Stimulated activated CD4-positive, alpha-beta T cell treated with anti-CD3 and anti-CD28 coated beads, TNF-alpha, amount 100 ng/mL, for 4 hours (primary cell): ENCODE measurements around the gene SNAPC3.
"Not testable (repeated sequence)": the region's sequence is repeated elsewhere in the genome, so short reads cannot be mapped to it uniquely, and the experiment has no call there.

Experiments used
- DNase-seq, 3 experiments: peaks; one replicate each; pipeline ENCODE4 v3.0.0-alpha.2; 2020; ENCODE audit warnings: low read depth in 3 of 3

The SNAPC3 gene

DNA sequence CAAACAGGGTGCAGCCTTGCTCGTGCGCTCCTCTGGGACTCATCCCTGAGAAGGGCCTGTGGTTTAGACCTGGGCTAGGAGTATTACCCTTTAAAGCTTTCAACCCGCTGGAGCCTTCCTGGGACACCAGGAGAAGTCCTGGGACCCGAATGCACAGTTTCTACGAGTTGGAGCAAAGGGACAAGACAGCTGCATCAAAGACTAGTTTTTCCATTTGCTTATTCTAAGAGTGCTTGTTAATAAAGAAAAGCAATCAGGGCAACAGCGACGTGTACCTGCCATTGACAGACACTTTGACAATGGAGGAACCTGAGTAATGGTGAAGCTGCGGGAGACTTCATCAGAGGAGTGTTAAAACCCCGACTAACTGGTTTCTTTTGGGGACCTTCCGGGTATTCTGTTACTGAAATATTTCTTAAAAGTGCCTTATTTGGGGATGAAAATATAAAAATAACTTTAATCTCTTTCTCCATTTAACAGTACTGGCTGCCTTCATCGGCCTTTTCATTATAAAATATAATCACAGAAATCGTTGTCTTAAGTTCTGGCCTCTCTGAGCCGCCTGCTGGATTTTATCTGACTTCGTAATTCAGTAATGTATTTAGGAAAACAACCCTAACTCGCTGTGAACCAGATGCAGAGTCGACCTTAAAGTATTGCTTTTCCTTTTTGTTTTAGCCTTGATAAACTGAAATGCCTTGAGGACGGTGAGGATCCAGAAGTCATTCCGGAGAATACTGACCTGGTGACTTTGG is 732 bp downstream of the SNAPC3 start:
- DNase-seq, result no peak

DNA sequence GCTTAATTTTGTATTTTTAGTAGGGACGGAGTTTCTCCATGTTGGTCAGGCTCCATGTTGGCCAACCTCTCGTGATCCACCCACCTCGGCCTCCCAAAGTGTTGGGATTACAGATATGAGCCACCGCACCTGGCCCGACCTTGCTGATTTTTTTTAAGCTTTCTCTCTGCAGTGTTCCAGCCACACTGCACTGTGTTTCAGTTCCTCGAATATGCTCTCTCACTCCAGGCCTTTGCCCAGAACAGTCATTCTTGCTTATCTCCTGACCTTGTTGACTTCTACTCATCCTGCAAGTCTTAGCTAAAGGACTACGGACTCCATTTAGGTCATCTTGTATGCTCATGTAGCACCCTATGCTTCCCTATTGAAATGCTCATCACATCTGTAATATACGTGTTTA is 3.3 kb downstream of the SNAPC3 start:
- DNase-seq, result no peak

DNA sequence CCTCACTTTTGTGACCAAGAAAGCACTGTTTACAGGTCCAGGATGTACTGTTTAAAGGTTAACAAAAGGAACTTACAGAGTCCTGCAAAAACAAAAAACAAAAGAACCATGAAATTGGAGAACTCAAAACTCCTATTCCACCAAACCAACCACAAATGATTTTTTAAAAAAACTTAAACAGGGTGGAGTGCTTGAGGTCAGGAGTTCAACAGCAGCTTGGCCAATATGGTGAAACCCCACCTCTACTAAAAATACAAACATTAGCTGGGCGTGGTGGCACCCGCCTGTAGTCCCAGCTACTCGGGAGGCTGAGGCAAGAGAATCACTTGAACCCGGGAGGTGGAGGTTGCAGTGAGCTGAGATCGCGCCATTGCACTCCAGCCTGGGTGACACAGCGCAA is 5.0 kb downstream of the SNAPC3 start:
- DNase-seq, result not testable (repeated sequence)

DNA sequence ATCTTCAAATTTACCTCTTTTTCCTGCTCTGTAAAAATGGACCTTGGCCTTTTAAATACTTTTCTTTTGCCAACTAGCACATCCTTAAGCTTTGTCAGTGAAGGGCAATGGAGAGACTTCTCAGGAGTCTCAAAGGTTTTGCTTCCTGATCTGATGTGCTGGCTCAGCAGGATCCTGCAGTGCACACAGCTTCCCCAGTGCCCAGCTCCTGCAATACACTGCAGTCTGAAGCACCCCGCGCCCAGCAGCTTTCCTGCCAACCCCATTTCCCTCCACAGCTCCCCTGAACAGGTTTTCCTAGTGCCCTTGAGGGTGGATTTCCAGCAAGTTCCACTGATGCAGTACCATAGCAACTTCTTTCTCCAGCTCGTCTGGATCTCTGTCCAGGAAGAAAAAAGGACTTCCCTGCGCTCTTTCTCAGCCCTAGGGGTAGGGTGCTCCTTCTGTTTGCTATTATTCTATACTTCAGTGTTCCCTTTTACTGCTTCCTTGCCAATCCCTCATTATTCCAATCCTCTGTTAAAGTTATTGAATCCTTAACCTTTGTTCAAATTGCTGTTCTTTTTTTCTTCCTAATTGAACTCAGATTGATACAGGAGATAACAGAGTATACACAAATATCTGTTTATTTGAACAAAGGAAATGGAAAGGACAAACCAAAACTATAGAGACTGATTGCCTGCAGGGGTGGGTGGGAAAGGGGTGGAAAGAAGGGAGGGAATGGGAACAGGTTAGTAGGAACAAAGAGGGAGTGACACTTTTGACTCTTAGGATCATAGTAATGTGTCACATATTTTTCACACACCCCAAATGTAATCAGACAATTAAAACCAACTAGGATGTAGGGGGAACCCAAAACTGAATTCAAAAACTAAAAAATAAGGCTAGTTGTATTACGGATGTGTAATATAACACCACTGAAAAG is 8.5 kb downstream of the SNAPC3 start:
- no peak for DNase-seq

DNA sequence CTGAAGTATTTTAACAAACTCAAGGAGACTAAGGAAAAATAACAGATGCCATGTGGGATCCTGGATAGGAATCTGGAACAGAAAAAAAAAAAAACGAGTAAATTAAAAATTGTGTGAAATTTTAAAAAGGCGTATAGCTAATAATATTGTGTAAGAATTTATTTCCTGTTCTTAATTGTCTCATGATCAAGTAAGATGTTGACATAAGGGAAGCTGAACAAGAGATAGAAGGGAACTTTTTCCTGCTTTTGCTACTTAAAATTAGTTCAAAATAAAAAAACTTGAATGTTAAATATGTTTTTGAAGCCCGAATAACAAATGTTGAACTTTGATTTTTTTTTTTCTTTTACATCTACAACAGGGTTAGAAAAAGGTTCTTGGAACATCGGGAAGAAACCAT is 10.5 kb downstream of the SNAPC3 start:
- no peak for DNase-seq

DNA sequence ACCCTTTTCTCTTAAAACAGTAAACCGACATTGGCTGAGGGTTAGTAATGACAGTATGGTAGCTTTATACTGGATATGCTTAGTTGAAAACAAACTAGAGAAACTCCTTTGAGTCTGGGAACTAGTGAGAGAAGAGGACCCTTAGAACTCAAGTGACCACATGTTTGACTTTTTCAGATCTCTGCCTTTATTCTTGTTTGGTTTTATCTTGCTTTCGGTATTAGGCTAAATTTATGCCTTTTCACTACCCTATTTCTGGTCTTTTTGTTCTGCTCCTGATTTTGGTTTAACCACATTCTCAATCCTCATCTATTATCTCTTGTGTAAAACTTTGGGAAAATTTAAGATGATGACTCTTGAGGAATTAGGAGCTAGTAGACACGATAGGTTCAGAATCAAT is 11.0 kb downstream of the SNAPC3 start:
- DNase-seq, result no peak

DNA sequence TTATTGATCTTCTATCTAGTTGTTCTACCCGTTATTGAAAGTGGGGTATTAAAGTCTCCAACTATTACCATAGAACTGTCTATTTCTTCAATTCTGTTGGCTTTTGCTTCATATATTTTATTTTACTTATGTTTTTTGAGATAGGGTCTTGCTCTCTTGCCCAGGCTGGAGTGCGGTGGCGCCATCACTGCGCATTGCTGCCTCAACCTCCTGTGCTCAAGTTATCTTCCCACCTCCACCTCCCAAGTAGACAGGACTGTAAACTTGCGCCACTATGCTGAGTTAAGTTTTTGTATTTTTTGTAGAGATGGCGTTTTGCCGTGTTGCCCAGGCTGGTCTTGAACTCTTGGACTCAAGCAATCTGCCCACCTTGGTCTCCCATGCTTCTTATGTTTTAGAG is 16.2 kb downstream of the SNAPC3 start:
- DNase-seq, result no peak

DNA sequence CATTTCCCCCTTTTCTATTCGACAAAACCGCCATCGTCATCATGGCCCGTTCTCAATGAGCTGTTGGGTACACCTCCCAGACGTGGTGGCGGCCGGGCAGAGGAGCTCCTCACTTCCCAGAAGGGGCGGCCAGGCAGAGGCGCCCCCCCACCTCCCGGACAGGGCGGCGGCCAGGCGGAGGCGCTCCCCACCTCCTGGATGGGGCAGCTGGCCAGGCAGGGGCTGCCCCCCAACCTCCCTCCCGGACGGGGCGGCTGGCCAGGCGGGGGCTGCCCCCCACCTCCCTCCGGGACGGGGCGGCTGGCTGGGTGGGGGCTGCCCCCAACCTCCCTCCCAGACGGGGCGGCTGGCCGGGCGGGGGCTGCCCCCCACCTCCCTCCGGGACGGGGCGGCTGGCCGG is 19.2 kb downstream of the SNAPC3 start:
- DNase-seq, result not testable (repeated sequence)

DNA sequence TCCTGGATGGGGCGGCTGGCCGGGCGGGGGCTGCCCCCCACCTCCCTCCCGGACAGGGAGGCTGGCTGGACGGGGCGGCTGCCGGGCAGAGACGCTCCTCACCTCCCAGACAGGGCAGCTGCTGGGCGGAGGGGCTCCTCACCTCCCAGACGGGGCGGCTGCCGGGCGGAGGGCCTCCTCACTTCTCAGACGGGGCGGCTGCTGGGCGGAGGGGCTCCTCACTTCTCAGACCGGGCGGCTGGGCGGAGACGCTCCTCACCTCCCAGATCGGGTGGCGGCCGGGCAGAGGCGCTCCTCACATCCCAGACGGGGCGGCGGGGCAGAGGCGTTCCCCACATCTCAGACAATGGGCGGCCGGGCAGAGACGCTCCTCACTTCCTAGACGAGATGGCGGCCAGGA is 19.6 kb downstream of the SNAPC3 start:
- DNase-seq, result not testable (repeated sequence)

DNA sequence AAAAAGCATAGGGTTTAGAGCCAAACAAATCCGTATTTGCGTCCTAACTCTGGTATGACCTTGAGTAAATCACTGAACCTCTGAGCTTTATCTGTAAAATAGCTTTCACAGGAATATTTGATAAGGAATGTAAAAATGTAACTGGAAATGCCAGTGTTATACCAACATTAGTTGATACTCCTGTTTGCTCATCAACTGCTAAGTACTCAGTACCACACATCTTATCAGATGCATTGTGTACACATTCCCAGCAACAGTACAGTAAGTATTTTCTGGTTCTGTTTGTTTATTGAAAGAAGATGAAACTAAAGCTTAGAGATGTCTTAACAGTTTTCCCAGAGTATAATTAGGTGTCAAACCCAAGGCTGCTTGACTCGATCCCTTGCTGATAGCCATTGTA is 21.5 kb downstream of the SNAPC3 start:
- no peak for DNase-seq

DNA sequence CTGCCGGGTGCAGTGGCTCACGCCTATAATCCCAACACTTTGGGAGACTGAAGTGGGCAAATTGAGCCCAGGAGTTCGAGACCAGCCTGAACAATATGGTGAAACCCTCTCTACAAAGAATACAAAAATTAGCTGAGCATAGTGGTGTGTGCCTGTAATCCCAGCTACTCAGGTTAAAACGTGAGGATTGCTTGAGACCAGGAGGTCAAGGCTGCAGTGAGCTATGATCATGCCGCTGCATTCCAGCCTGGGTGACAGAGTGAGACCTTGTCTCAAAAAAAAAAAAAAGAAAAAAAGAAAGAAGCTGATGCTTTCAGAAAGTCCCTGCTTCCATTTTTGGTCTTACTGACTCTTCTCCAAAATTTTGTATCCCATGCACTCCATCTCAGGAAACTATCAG is 31.3 kb downstream of the SNAPC3 start:
- DNase-seq, result no peak

DNA sequence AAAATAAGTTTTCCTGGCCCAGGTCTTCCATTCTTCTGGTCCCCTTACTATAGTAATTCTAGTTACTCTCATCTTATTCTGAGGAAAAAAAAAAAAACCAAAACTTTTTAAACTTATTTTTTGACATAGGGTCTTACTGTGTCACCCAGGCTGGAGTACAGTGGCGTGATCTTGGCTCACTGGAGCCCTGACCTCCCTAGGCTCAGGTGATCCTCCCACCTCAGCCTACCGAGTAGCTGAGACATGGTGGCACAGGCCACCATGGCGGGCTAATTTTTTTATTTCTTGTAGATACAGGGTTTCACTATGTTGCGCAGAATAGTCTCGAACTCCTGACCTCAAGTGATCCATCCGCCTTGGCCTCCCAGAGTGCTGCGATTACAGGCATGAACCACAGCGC is 38.4 kb downstream of the SNAPC3 start:
- no peak for DNase-seq

DNA sequence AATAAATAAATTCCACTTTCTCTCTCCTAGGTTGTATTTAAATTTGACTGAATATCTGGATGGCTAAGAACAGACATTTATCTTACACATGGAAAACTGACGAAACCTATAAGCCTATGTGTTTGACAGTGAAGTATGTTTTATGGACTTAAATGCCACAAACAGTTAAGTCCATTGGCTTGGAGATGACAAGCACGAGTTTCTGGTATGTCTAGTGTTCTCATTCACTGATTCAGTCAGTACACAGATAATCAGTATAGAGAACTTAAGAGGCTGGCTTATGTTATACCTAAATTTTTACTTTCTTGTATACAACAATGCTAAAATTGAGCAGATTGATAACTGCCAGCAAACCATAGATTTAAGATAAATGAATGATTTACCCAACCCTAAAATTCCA is 38.9 kb downstream of the SNAPC3 start:
- DNase-seq, result no peak

DNA sequence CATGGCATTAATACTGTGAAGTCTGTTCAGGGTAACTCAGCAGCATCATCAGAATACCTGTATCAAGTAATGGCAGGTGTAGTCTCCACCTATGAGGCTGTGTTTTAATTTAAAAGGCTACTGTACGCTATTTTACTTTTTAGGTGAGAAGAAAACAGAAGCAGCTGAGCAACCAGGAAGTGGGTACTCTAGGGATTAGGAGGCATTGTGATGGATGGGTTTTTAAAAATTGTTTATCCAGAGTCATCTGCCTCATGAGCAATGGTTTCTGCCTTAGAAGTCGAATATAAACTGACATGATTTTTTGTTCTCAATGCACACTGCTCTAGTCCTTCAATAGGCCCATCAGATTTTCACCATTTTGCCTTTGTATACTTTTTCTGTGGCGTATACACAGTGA is 45.5 kb downstream of the SNAPC3 start:
- no peak for DNase-seq

DNA sequence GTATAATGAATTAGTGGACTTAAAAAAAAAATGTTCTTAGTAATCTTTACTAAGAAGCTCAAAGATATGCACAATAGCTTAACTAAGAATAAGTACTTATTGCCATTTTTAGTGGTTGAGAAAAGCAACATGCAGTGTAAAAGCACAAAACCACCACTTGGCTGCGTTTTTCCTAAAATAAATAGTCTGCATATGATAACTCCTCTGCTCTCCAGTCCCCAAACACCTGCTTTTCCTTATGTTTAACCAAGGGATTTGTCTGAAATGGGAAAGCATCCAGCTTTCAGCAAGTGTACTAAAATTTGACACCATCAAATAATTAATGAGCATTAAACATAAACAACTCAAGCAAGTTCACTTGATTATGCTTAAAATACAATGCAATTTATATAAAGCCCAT is 46.7 kb downstream of the SNAPC3 start:
- DNase-seq, result no peak

DNA sequence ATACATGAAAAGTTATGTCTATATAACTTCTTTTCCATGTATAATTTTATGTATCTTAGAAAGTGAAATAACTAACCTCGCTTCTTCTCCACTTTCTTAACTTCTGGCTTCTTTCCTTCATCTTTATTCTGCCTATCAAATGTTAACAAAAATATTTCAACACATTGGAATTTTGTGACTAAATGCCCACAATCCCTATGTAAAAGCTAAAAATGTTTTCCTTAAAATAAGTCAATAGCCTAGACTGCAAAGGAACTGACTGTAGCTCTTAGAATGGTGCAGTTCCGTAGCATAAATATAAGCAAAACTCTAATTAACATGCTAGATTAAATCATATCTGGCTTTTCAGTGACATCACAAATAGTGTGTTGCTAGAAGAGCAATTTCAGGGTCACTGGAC is 47.2 kb downstream of the SNAPC3 start:
- DNase-seq, result no peak

DNA sequence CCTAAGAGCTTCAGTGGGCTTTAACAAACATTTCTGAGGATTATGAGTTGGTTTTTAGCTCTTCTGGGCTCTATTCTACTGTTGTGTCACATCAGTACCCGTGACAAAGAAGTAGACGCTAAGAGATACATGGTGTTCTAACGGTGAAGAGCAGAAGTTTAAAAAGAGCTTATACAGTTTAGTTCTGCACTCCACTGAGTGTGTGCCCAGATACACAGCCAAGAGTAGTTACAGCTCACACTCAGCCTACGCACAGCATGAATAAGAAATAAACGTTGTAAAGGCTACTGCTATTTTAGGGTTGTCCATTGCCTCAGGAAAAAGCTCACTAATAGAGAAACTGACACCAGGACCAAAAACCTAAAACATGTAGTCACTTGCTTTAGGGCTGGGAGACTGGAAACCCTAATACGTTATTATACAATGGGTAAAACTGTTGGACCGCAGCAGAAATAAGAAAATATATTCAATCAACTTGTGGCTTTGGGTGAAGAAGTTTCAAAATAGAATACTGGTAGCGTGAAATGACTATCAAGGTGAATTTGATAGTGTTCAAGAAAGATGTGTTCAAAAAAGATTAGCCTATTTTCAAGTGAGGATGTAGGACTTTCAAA is 53.4 kb downstream of the SNAPC3 start:
- DNase-seq, result no peak

DNA sequence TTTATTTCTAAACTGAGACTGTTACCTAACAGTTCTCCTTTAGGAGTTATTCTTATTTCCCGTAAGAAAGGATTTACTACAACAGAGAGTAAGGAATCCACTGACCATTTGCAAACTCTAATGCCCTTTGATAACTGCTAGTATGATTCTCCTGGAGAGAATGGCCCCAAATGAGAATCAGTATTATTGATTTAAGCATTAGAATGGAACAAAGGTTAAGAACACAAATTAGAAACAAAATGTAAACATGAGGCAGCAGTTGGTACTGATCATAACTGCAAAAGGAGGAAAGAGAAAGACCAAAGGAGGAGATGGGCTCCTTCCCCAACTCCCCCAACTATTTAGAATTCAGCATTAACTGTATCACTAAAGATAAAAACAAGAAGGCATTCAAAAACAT is 57.4 kb downstream of the SNAPC3 start:
- no peak for DNase-seq

DNA sequence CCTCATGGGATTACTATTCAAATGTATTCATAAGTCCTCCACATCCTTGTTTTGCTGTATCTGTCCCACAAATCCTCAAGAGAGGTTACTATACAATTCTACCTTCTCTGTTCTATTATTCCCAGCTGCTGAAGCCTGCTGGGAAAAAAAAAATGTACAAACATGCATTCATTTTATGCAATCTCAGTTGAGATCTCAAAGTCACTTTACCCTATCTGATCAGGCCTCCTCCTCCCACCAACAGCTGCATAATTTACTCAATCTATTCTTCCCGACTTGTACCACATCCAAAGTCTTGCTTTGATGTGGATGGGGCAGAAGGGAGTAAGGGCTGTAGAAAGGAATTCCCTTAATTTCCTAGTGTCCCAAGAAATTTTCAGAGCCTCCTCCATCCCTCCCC is 59.5 kb downstream of the SNAPC3 start:
- DNase-seq, result no peak

DNA sequence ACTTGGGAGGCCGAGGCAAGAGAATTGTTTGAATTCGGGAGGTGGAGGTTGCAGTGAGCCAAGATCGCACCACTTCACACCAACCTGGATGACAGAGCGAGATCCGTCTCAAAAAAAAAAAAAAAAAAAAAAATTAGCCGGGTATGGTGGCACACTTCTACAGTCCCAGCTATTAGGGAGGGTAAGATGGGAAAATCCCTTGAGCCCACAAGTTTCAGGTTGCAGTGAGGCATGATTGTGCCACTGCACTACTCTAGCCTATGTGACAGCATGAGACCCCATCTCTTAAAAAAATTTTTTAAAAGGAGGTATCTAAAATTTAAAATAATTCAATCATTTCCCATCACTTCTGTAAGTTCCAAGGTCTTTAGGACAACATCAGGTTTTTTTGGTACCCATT is 62.1 kb downstream of the SNAPC3 start:
- no peak for DNase-seq

DNA sequence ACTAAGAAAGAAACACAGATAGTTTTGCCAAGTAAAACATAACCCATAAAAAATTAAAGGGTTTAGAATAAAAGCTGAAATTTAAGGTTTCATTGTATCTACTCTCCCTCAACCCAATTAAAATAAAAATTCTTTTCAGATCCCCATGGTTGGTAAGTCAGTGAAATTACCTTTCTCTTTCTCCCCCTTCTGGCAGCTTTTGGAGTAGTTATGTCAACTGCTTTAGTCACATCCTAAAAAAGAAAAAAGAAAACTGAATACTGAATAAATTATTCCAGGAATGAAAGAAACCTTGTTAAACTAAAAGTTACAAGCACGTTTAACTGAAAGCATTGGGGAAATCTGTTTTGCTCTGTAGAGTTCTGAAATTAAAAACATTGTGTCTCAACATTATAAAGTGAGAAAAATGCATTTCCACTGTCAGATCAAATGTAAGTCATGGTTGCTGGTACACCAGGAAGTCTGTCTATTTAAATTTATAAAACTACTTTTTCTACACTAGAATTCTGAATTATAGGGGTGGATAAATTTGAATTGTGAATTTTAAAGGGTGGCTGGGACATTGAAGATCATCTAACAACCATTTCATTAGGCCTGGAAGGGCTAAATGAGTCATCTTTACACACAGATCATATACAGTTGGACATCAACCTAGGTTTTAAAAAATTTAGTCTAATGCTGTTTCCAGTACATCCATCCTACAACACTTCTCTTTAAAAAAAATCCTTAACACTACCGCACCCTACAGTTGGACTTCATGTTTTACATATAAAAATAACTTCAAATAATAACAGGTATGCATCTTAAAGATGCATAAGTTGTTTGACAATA is 63.4 kb downstream of the SNAPC3 start:
- DNase-seq, result no peak

DNA sequence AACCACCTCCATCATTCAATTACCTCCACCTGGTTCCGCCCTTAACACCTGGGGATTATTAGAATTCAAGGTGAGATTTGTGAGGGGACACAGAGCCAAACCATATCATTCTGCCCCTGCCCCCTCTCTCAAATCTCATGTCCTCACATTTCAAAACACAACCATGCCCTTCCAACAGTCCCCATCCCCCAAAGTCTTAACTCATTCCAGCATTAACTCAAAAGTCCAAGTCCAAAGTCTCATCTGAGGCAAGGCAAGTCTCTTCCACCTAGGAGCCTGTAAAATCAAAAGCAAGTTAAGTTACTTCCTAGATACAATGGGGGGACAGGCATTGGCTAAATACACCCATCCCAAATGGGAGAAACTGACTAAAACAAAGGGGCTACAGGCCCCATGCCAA is 69.3 kb downstream of the SNAPC3 start:
- no peak for DNase-seq
